OCI-LY1 (cell line): ENCODE data around the gene C16orf87.

Experiments
- H2AFZ ChIP-seq: fragments of 200-600 bp; sonication (generic), shearing (Covaris generic); 2 replicates; pipeline ENCODE4 v1.6.0; 2014; ENCODE audit warnings: antibody characterized with exemption, mild to moderate bottlenecking, low read length
- H3F3A ChIP-seq: fragments of 200-600 bp; sonication (generic), shearing (Covaris generic); 2 replicates; pipeline ENCODE4 v1.6.0; 2014; ENCODE audit warnings: mild to moderate bottlenecking, antibody characterized with exemption, low read length, moderate library complexity; ENCODE audit not compliant: insufficient read depth
- H3K27ac ChIP-seq: fragments of 200-600 bp; sonication (generic); 2 replicates; pipeline ENCODE4 v1.5.1; 2014; ENCODE audit warnings: low read length, mixed run types, mild to moderate bottlenecking, low read depth; ENCODE audit not compliant: poor library complexity, severe bottlenecking
- H3K27me3 ChIP-seq: fragments of 200-600 bp; sonication (generic); 2 replicates; pipeline ENCODE4 v1.6.0; 2014; ENCODE audit warnings: antibody characterized with exemption, mild to moderate bottlenecking, low read length, moderate library complexity; ENCODE audit not compliant: insufficient read depth
- H3K36me3 ChIP-seq: fragments of 200-600 bp; sonication (generic); 2 replicates; pipeline ENCODE4 v1.6.1; 2014; ENCODE audit warnings: mild to moderate bottlenecking, antibody characterized with exemption, low read length, moderate library complexity, mixed read lengths; ENCODE audit not compliant: insufficient read depth
- H3K4me1 ChIP-seq: fragments of 200-600 bp; sonication (generic); 2 replicates; pipeline ENCODE4 v1.5.1; 2014; ENCODE audit warnings: mild to moderate bottlenecking, low read length, moderate library complexity; ENCODE audit not compliant: insufficient read depth, severe bottlenecking
- H3K4me2 ChIP-seq: fragments of 200-600 bp; sonication (generic), shearing (Covaris generic); 2 replicates; pipeline ENCODE4 v1.6.1; 2014; ENCODE audit warnings: low read length
- H3K4me3 ChIP-seq: fragments of 200-600 bp; sonication (generic); 2 replicates; pipeline ENCODE4 v1.5.1; 2014; ENCODE audit warnings: low read length, low read depth, mild to moderate bottlenecking, mixed read lengths; ENCODE audit not compliant: poor library complexity, severe bottlenecking
- H3K79me2 ChIP-seq: fragments of 200-600 bp; shearing (Covaris generic); 2 replicates; pipeline ENCODE4 v1.6.1; 2016; ENCODE audit warnings: mixed run types, low read length, mixed read lengths; ENCODE audit not compliant: insufficient read depth
- H3K9ac ChIP-seq: fragments of 200-600 bp; sonication (generic), shearing (Covaris generic); 2 replicates; pipeline ENCODE4 v1.6.1; 2014; ENCODE audit warnings: mild to moderate bottlenecking, low read length, mixed read lengths
- H3K9me2 ChIP-seq: fragments of 200-600 bp; sonication (generic), shearing (Covaris generic); 2 replicates; pipeline ENCODE4 v1.6.1; 2014; ENCODE audit warnings: low read depth, mild to moderate bottlenecking, low read length, mixed read lengths
- H3K9me3 ChIP-seq: fragments of 200-600 bp; shearing (Covaris generic); 2 replicates; pipeline ENCODE4 v1.6.1; 2014; ENCODE audit warnings: low read length, mixed read lengths
- H4K20me1 ChIP-seq: fragments of 200-600 bp; sonication (generic), shearing (Covaris generic); 2 replicates; pipeline ENCODE4 v1.6.0; 2016; ENCODE audit warnings: mild to moderate bottlenecking, low read length; ENCODE audit not compliant: insufficient read depth
- CTCF ChIP-seq: fragments of 200-600 bp; sonication (generic), shearing (Covaris generic); IDR thresholded peaks from 2 replicates; pipeline ENCODE4 v1.5.1; 2017; ENCODE audit warnings: mild to moderate bottlenecking, antibody characterized with exemption, low read length, moderate library complexity, mixed read lengths
- EZH2 ChIP-seq: fragments of 200-600 bp; sonication (generic), shearing (Covaris generic); IDR thresholded peaks from 2 replicates; pipeline ENCODE4 v1.8.0; 2017; ENCODE audit warnings: borderline replicate concordance, mixed run types, mild to moderate bottlenecking, antibody characterized with exemption, low read length, moderate library complexity, mixed read lengths

C16orf87 gene

GRCh38 chr16:46753015-46753414 is 78.0 kb downstream of the C16orf87 start:
- peaks cover 73% of the 10 kb centered on the region for H3K4me1 ChIP-seq
- H3K27ac ChIP-seq, result peak overlapping the region; percentile 86
- no peaks in the 10 kb centered on the region; the same call in 1 of the 2 replicates for H3F3A ChIP-seq
- no peaks in the 10 kb centered on the region for H3K36me3 ChIP-seq
- H3K27me3 ChIP-seq, result no peaks in the 10 kb centered on the region
- no peaks in the 10 kb centered on the region for H3K9me2 ChIP-seq
- no peak overlapping the region for H3K9ac ChIP-seq
- H3K79me2 ChIP-seq, result no peaks in the 10 kb centered on the region
- H3K4me2 ChIP-seq, result no peak overlapping the region
- H3K4me3 ChIP-seq, result no peak overlapping the region
- H4K20me1 ChIP-seq, result no peaks in the 10 kb centered on the region
- H2AFZ ChIP-seq, result no peak overlapping the region; the same call in 1 of the 2 replicates
- no peaks in the 10 kb centered on the region for H3K9me3 ChIP-seq
- no peak for TF ChIP-seq CTCF
- no peak for TF ChIP-seq EZH2

GRCh38 chr16:46751381-46751780 is 79.6 kb downstream of the C16orf87 start:
- Histone ChIP-seq H3K4me3 (no peak overlapping the region), H3K4me2 (no peak overlapping the region), H3K27ac (peak overlapping the region; percentile 61), H3K4me1 (peaks cover 73% of the 10 kb centered on the region), H3F3A (peaks cover 3% of the 10 kb centered on the region; the same call in 1 of the 2 replicates), H3K9me2 (no peaks in the 10 kb centered on the region), H3K9ac (no peak overlapping the region), H3K36me3 (no peaks in the 10 kb centered on the region), H3K79me2 (no peaks in the 10 kb centered on the region), H4K20me1 (no peaks in the 10 kb centered on the region), H3K9me3 (no peaks in the 10 kb centered on the region), H2AFZ (no peak overlapping the region), H3K27me3 (no peaks in the 10 kb centered on the region)
- TF ChIP-seq EZH2 (no peak), CTCF (no peak)

- Histone ChIP-seq H3K27me3 (no peaks in the 10 kb centered on the region), H3K36me3 (no peaks in the 10 kb centered on the region), H3K27ac (peak overlapping the region; percentile 97), H3K79me2 (no peaks in the 10 kb centered on the region), H3K4me1 (peaks cover 67% of the 10 kb centered on the region), H3F3A (peaks cover 8% of the 10 kb centered on the region; the same call in 1 of the 2 replicates), H4K20me1 (no peaks in the 10 kb centered on the region), H3K9ac (peak overlapping the region; percentile 63), H3K9me2 (no peaks in the 10 kb centered on the region), H3K4me3 (no peak overlapping the region), H3K9me3 (no peaks in the 10 kb centered on the region), H2AFZ (0 out of 2 replicates have a peak overlapping the region, but pooled peaks have one; percentile 22), H3K4me2 (peak overlapping the region; percentile 48)
- no peak for TF ChIP-seq CTCF
- no peak for TF ChIP-seq EZH2
Measured at GRCh38 chr16:46748775-46749705, 81.9 kb downstream of the C16orf87 start.
